BJ (cell line): ENCODE results near the gene KCNQ1. TPM values are rescaled to one million over a fixed set of nuclear protein-coding genes. Genes with fewer than 3 reads are reported as not detected.

Experiments
- CTCF ChIA-PET: fragments of 350-600 bp; formaldehyde crosslinking; extraction: SDS; loops from one replicate; lab custom pipeline; 2021; ENCODE audit warnings: antibody characterized with exemption, inconsistent platforms; lab: Yijun Ruan, JAX
- POLR2A ChIA-PET: fragments of 300-600 bp; sonication (Branson Sonifier 250); formaldehyde crosslinking; extraction: SDS; loops from one replicate; lab custom pipeline; 2021; ENCODE audit warnings: antibody characterized with exemption; lab: Charles Lee
- DNase-seq: peaks from one replicate; pipeline ENCODE4 v3.0.0-alpha.2; 2011; ENCODE audit warnings: low read depth
- H3K27me3 ChIP-seq: 2 replicates; pipeline ENCODE4 v1.6.0; 2011; ENCODE audit warnings: low read length; ENCODE audit not compliant: control insufficient read depth, insufficient read depth
- H3K36me3 ChIP-seq: 2 replicates; pipeline ENCODE4 v1.5.1; 2011; ENCODE audit warnings: low read length; ENCODE audit not compliant: control insufficient read depth, insufficient read depth
- H3K4me3 ChIP-seq: 2 replicates; pipeline ENCODE4 v1.5.1; 2011; ENCODE audit warnings: low read depth, mild to moderate bottlenecking, control low read depth, low read length
- polyA plus RNA-seq: library from polyadenylated mRNA; depleted of rRNA; stranded (reverse); fragments of >200 nt; gene quantifications from 2 replicates; pipeline ENCODE4 v1.2.3, GENCODE V29; 2011
- TF ChIP-seq, protein P1 (sequence below): IDR thresholded peaks from 2 replicates; pipeline ENCODE4 v1.5.1; 2011; ENCODE audit warnings: low read depth, mild to moderate bottlenecking, control low read depth, inconsistent platforms, low read length, moderate library complexity; ENCODE audit not compliant: insufficient read depth

KCNQ1 gene
- polyA plus RNA-seq, 1 experiment, result not detected

DNA sequence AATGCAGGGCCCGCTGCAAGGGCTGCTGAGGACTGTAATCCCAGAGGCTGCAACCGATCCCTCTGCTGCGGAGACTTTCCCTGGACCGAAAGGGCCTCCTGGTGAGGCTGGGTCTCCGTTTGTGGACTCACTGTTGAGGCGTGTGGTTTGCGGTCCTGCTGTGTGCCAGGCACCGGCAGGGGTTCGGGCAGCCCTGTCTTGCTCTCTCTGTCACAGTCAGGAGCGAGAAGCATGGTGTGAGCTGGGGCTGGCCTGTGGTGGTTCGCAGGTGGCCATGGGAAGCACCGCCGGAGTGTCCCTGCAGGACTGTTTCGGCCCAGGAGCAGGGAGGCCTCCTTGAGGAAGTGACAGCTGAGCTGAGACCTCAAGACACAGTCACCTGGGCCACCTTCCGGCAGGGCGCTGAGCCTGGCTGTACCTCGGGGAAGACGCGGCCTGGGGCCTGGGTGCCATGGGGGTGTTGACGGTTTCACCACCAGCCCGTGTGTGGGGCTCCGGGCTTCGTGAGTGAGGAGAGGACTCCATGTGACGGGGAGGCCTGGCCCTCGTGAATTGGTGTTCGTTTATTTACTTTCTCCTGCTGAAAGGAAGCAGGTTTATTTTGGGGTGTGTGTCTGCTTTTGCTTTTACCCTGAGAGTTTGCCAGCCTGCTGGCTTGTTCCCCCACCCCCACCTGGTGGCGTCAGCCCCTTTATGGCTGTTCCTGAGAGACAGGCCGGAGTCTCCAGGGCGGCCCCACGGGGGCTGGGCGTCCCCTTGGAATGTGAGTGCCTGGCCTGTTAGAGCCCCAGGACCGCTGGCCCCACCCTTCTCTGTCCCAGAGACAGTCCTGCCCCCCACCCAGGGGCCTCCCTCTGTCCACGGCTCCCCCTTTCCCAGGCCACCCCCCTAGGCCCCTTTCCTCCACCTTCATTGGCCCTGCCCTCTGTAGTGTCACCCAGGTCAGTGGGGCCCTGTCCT is 132.5 kb downstream of the KCNQ1 start:
- TF ChIP-seq, protein P1, sequence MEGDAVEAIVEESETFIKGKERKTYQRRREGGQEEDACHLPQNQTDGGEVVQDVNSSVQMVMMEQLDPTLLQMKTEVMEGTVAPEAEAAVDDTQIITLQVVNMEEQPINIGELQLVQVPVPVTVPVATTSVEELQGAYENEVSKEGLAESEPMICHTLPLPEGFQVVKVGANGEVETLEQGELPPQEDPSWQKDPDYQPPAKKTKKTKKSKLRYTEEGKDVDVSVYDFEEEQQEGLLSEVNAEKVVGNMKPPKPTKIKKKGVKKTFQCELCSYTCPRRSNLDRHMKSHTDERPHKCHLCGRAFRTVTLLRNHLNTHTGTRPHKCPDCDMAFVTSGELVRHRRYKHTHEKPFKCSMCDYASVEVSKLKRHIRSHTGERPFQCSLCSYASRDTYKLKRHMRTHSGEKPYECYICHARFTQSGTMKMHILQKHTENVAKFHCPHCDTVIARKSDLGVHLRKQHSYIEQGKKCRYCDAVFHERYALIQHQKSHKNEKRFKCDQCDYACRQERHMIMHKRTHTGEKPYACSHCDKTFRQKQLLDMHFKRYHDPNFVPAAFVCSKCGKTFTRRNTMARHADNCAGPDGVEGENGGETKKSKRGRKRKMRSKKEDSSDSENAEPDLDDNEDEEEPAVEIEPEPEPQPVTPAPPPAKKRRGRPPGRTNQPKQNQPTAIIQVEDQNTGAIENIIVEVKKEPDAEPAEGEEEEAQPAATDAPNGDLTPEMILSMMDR, result no peak
- Histone ChIP-seq H3K4me3 (no peak overlapping the region), H3K27me3 (no peaks in the 10 kb centered on the region), H3K36me3 (no peaks in the 10 kb centered on the region)
- no peak for DNase-seq
- CTCF ChIA-PET, result no interaction called here
- POLR2A ChIA-PET, result no interaction called here

DNA sequence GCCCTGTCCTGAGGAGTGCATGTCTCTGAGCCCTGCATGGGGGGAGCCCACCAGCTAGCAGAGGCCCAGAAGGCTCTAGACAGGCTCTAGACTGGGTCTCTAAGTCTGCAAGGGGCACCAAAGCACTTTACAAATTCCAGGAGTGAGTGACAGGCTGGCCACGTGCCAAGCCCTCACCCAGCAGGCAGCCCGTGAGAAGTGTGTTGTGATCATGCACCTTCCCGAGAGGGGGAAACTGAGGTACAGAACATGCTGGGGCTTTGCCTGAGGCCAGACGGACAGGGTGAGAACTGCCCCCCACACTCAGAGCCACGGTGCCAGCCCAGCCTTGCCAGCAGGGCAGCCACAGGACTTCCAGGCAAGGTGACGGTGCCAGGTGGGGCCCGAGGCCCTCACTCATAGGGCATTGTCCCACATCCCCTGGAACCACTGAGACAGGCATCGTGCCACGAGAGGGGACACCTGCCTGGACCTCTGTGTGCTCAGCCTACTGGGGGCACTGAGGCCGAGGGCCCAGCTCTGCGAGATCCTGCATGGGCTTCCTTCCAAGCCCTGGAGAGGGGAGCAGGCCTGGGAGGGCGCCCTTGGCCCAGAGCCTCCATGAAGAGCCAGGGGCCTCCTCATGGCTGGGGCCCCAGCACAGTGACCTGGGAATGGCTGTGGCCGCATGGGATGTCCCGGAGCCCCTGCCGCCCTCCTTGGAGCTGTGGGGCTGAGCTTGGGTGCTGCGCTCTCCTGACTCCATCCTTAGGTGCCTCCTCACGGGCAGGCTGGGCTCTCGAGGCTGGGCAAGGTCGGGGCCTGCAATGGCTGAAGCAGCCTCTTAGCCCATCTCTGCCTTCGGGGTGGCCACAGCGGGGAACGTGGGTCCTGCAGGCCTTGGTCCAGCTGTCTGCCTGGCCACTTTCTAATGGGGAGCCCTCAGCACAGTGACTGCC is 133.5 kb downstream of the KCNQ1 start:
- Histone ChIP-seq H3K36me3 (no peaks in the 10 kb centered on the region), H3K27me3 (no peaks in the 10 kb centered on the region), H3K4me3 (no peak overlapping the region)
- CTCF ChIA-PET, result no interaction called here
- DNase-seq, result no peak
- POLR2A ChIA-PET, result interaction anchor here (0.6 kb wide), 1 partner anchor 305 kb away, joined by 3 read pairs; no protein-coding TSS in a partner anchor
- TF ChIP-seq, protein P1, result no peak

- TF ChIP-seq, protein P1, result no peak
- Histone ChIP-seq H3K36me3 (no peaks in the 10 kb centered on the region), H3K27me3 (no peaks in the 10 kb centered on the region), H3K4me3 (no peak overlapping the region)
- no peak for DNase-seq
- POLR2A ChIA-PET, result interaction anchor here (0.6 kb wide), 1 partner anchor 304 kb away, joined by 3 read pairs; no protein-coding TSS in a partner anchor
- CTCF ChIA-PET, result no interaction called here
Measured at GRCh38 chr11:2578929-2579270, 134.1 kb downstream of the KCNQ1 start.

- H3K27me3 ChIP-seq, result no peaks in the 10 kb centered on the region; the same call in 1 of the 2 replicates
- no peaks in the 10 kb centered on the region for H3K36me3 ChIP-seq
- POLR2A ChIA-PET, result no interaction called here
- TF ChIP-seq, protein P1, result no peak
- no peak overlapping the region for H3K4me3 ChIP-seq
- CTCF ChIA-PET, result no interaction called here
- no peak for DNase-seq
Measured at GRCh38 chr11:2579315-2580060, 134.7 kb downstream of the KCNQ1 start.
